ENCODE results near the gene ZSCAN29.

Gene ZSCAN29

GRCh38 chr15:43346305-43346704 is 24.5 kb downstream of the ZSCAN29 start:
- no peak for DNase-seq

GRCh38 chr15:43330780-43331087 is 40.1 kb downstream of the ZSCAN29 start:
- DNase-seq: no peak

- peak; percentile 80 for DNase-seq
These were observed 40.7 kb downstream of the ZSCAN29 start, which contains the start of gene LCMT2 for GRCh38 chr15:43329960-43330779. Gene LCMT2, minus strand, starts transcription at chr15:43330573. Its CDS starts 84 bp downstream, at chr15:43330489.

- DNase-seq: no peak
These were observed 41.5 kb downstream of the ZSCAN29 start for GRCh38 chr15:43329217-43329959.

GRCh38 chr15:43325039-43325684 is 45.7 kb downstream of the ZSCAN29 start:
- no peak for DNase-seq

GRCh38 chr15:43318990-43319771 is 51.7 kb downstream of the ZSCAN29 start:
- no peak for DNase-seq

- no peak for DNase-seq
These were observed 53.2 kb downstream of the ZSCAN29 start for GRCh38 chr15:43317566-43318184.

GRCh38 chr15:43316971-43317346 is 53.9 kb downstream of the ZSCAN29 start:
- DNase-seq: no peak

GRCh38 chr15:43316016-43316970 is 54.5 kb downstream of the ZSCAN29 start:
- DNase-seq: no peak

GRCh38 chr15:43314171-43314570 is 56.7 kb downstream of the ZSCAN29 start:
- DNase-seq: no peak

- no peak for DNase-seq
These were observed 58.5 kb downstream of the ZSCAN29 start for GRCh38 chr15:43312378-43312777.

All from NCI-H446 treated with DMSO at 0.1 percent for 48 hours (cell line).